HepG2 (cell line): ENCODE data around the gene ADAM10. TPM values are rescaled to one million over a fixed set of nuclear protein-coding genes. Genes with fewer than 3 reads are reported as not detected.

Experiments used
- AGO2 ChIP-seq: fragments of 200-400 bp; formaldehyde crosslinking; optimal IDR thresholded peaks from 2 replicates; pipeline ENCODE3; 2017; ENCODE audit warnings: mild to moderate bottlenecking, low read depth, low read length, moderate library complexity
- CBFB ChIP-seq: sonication (generic); formaldehyde crosslinking; IDR thresholded peaks from 2 replicates; pipeline ENCODE4 v1.4.0; 2020; ENCODE audit warnings: missing genetic modification reagents
- CCAR2 ChIP-seq: fragments of 200-400 bp; formaldehyde crosslinking; optimal IDR thresholded peaks from 2 replicates; pipeline ENCODE3; 2018; ENCODE audit warnings: low read depth, mild to moderate bottlenecking, low read length, moderate library complexity
- EP300 ChIP-seq, 3 experiments: sonication (generic) in 1 of 3; formaldehyde crosslinking in 1 of 3; IDR thresholded peaks; 2 replicates each; pipeline versions ENCODE4 v1.5.1 to v1.6.1; 2011 to 2020; ENCODE audit warnings: low read depth in 2 of 3, low read length in 2 of 3, borderline replicate concordance in 1 of 3, improper control_type of control experiment in 1 of 3, mild to moderate bottlenecking in 1 of 3, missing genetic modification reagents in 1 of 3, moderate library complexity in 1 of 3
- GLI4 ChIP-seq: sonication (generic); formaldehyde crosslinking; IDR thresholded peaks from 2 replicates; pipeline ENCODE4 v1.5.1; 2020; ENCODE audit warnings: missing genetic modification reagents, mild to moderate bottlenecking, moderate library complexity, borderline replicate concordance
- HNRNPLL ChIP-seq: fragments of 200-400 bp; formaldehyde crosslinking; IDR thresholded peaks from 2 replicates; pipeline ENCODE4 v1.6.1; 2017; ENCODE audit warnings: mild to moderate bottlenecking, low read depth, low read length; ENCODE audit not compliant: poor library complexity, severe bottlenecking
- HOXA9 ChIP-seq: sonication (generic); formaldehyde crosslinking; IDR thresholded peaks from 2 replicates; pipeline ENCODE4 v1.8.1; 2022; ENCODE audit warnings: missing genetic modification reagents, mild to moderate bottlenecking, moderate library complexity, borderline replicate concordance
- KAT8 ChIP-seq: IDR thresholded peaks from 2 replicates; pipeline ENCODE4 v1.6.1; 2016; ENCODE audit warnings: missing genetic modification reagents, missing compliant biosample characterization
- KLF13 ChIP-seq: sonication (generic); formaldehyde crosslinking; IDR thresholded peaks from 2 replicates; pipeline ENCODE4 v1.4.0; 2020; ENCODE audit warnings: mild to moderate bottlenecking, missing genetic modification reagents
- MYNN ChIP-seq: sonication (generic); formaldehyde crosslinking; IDR thresholded peaks from 2 replicates; pipeline ENCODE4 v1.4.0; 2020; ENCODE audit warnings: mild to moderate bottlenecking, low read depth, missing genetic modification reagents
- NFYB ChIP-seq: sonication (generic); formaldehyde crosslinking; IDR thresholded peaks from 2 replicates; pipeline ENCODE4 v1.4.0; 2020; ENCODE audit warnings: missing genetic modification reagents
- NPAS2 ChIP-seq: sonication (generic); formaldehyde crosslinking; IDR thresholded peaks from 2 replicates; pipeline ENCODE4 v1.8.0; 2022; ENCODE audit warnings: mild to moderate bottlenecking, missing genetic modification reagents, borderline replicate concordance
- ZNF235 ChIP-seq: sonication (generic); formaldehyde crosslinking; IDR thresholded peaks from 2 replicates; pipeline ENCODE4 v1.8.1; 2023; ENCODE audit warnings: mild to moderate bottlenecking, missing genetic modification reagents, borderline replicate concordance
- polyA plus RNA-seq, 8 experiments: library from polyadenylated mRNA; depleted of rRNA in 3 of 8; stranded (reverse) in 7 of 8; unstranded in 1 of 8; fragments of >200 nt; fragmentation: Illumina TruSeq in 4 of 8; extraction: Trizol in 4 of 8; gene quantifications; 2 replicates each; pipeline versions ENCODE4 v1.2.1 to v1.2.3, GENCODE V29; 2011 to 2016; ENCODE audit warnings: low read depth in 4 of 8, missing spikeins in 1 of 8, mixed read lengths in 1 of 8; ENCODE audit not compliant: insufficient read depth in 1 of 8
- total RNA-seq, 5 experiments: library from RNA; depleted of rRNA; stranded (reverse); fragments of >200 nt; fragmentation: Illumina TruSeq; extraction: Trizol; gene quantifications; 2 replicates each; pipeline ENCODE4 v1.2.3, GENCODE V29; 2016; ENCODE audit warnings: low read depth in 1 of 5
- TF ChIP-seq, protein P1 (sequence below): sonication (generic); formaldehyde crosslinking; IDR thresholded peaks from 2 replicates; pipeline ENCODE4 v1.5.0; 2020; ENCODE audit warnings: mild to moderate bottlenecking, missing genetic modification reagents, borderline replicate concordance
- TF ChIP-seq, protein P2 (sequence below): sonication (generic); formaldehyde crosslinking; IDR thresholded peaks from 2 replicates; pipeline ENCODE4 v1.4.0; 2020; ENCODE audit warnings: mild to moderate bottlenecking, missing genetic modification reagents
- TF ChIP-seq, protein P3 (sequence below): sonication (generic); formaldehyde crosslinking; IDR thresholded peaks from 2 replicates; pipeline ENCODE4 v1.5.0; 2020; ENCODE audit warnings: missing genetic modification reagents
- TF ChIP-seq, protein P4 (sequence below): sonication (generic); formaldehyde crosslinking; IDR thresholded peaks from 2 replicates; pipeline ENCODE4 v1.5.1; 2020; ENCODE audit warnings: missing genetic modification reagents, mild to moderate bottlenecking, borderline replicate concordance

The ADAM10 gene
- total and polyA plus RNA-seq, 2 of the 13 experiments (the other 11 are each of a cell fraction or from before 2014, with no cell fraction given), result 92.7 to 125 TPM

DNA sequence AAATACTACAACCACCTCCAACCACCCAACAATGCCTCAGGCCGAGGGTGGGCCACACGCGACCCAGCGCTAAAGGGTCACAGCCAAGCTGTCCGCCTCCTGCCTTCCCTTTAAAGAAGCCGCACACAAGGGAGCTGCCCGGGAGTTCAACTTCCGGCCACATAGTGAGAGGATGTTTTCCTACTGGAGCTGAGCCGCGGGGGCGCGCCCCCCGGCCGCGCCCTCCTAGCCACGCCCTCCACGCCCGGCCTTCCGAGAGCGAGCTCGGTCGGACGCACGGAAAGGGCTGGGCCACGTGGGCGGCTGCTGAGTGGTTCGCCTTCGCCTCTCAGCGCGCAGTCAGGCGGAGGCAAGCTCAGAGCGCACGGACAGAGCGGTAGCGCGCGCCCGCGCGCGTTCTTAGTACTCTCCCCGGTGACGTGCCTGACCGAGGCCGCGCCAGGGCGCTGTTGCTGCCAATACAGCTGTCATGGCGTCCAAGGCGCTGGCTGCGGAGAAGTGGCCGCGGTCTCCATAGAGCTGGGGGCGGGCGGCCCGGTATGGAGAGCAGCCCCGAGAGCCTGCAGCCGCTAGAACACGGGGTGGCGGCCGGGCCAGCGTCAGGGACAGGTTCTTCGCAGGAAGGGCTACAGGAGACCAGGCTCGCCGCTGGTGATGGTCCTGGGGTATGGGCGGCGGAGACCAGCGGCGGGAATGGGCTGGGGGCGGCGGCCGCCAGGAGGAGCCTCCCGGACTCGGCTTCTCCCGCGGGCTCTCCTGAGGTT is 21.5 kb upstream of the ADAM10 start, which contains the start of gene MINDY2 (continued):
- TF ChIP-seq, protein P1, sequence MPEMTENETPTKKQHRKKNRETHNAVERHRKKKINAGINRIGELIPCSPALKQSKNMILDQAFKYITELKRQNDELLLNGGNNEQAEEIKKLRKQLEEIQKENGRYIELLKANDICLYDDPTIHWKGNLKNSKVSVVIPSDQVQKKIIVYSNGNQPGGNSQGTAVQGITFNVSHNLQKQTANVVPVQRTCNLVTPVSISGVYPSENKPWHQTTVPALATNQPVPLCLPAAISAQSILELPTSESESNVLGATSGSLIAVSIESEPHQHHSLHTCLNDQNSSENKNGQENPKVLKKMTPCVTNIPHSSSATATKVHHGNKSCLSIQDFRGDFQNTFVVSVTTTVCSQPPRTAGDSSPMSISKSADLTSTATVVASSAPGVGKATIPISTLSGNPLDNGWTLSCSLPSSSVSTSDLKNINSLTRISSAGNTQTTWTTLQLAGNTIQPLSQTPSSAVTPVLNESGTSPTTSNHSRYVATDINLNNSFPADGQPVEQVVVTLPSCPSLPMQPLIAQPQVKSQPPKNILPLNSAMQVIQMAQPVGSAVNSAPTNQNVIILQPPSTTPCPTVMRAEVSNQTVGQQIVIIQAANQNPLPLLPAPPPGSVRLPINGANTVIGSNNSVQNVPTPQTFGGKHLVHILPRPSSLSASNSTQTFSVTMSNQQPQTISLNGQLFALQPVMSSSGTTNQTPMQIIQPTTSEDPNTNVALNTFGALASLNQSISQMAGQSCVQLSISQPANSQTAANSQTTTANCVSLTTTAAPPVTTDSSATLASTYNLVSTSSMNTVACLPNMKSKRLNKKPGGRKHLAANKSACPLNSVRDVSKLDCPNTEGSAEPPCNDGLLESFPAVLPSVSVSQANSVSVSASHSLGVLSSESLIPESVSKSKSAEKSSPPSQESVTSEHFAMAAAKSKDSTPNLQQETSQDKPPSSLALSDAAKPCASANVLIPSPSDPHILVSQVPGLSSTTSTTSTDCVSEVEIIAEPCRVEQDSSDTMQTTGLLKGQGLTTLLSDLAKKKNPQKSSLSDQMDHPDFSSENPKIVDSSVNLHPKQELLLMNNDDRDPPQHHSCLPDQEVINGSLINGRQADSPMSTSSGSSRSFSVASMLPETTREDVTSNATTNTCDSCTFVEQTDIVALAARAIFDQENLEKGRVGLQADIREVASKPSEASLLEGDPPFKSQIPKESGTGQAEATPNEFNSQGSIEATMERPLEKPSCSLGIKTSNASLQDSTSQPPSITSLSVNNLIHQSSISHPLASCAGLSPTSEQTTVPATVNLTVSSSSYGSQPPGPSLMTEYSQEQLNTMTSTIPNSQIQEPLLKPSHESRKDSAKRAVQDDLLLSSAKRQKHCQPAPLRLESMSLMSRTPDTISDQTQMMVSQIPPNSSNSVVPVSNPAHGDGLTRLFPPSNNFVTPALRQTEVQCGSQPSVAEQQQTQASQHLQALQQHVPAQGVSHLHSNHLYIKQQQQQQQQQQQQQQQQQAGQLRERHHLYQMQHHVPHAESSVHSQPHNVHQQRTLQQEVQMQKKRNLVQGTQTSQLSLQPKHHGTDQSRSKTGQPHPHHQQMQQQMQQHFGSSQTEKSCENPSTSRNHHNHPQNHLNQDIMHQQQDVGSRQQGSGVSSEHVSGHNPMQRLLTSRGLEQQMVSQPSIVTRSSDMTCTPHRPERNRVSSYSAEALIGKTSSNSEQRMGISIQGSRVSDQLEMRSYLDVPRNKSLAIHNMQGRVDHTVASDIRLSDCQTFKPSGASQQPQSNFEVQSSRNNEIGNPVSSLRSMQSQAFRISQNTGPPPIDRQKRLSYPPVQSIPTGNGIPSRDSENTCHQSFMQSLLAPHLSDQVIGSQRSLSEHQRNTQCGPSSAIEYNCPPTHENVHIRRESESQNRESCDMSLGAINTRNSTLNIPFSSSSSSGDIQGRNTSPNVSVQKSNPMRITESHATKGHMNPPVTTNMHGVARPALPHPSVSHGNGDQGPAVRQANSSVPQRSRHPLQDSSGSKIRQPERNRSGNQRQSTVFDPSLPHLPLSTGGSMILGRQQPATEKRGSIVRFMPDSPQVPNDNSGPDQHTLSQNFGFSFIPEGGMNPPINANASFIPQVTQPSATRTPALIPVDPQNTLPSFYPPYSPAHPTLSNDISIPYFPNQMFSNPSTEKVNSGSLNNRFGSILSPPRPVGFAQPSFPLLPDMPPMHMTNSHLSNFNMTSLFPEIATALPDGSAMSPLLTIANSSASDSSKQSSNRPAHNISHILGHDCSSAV (CRISPR knock-in tag), result no peak
- TF ChIP-seq CBFB (CRISPR knock-in tag) (no peak; the same call in 1 of the 2 replicates), KLF13 (no peak), GLI4 (CRISPR knock-in tag) (no peak), MYNN (no peak), HOXA9 (no peak; the same call in 1 of the 2 replicates), AGO2 (peak; percentile 75), KAT8 (CRISPR knock-in tag) (peak; percentile 85), ZNF235 (CRISPR knock-in tag) (no peak), NPAS2 (CRISPR knock-in tag) (no peak), CCAR2 (no peak), NFYB (CRISPR knock-in tag) (peak; percentile 70; the same call in 1 of the 2 replicates), EP300 (IDR thresholded peaks at IDR 0.05; ENCODE audit: low read depth in 2 of 2, low read length in 2 of 2) (peak in 1 of 2 experiments; percentile 41; a peak in 1 of 4 replicates), EP300 (CRISPR knock-in tag; IDR thresholded peaks at IDR 0.05; ENCODE audit: borderline replicate concordance) (no peak), HNRNPLL (peak; percentile 94)
- TF ChIP-seq, protein P2, sequence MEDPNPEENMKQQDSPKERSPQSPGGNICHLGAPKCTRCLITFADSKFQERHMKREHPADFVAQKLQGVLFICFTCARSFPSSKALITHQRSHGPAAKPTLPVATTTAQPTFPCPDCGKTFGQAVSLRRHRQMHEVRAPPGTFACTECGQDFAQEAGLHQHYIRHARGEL (CRISPR knock-in tag), result no peak
- TF ChIP-seq, protein P3, sequence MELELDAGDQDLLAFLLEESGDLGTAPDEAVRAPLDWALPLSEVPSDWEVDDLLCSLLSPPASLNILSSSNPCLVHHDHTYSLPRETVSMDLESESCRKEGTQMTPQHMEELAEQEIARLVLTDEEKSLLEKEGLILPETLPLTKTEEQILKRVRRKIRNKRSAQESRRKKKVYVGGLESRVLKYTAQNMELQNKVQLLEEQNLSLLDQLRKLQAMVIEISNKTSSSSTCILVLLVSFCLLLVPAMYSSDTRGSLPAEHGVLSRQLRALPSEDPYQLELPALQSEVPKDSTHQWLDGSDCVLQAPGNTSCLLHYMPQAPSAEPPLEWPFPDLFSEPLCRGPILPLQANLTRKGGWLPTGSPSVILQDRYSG (CRISPR knock-in tag), result 0 out of 2 replicates have a peak, but pooled peaks have one; percentile 49
- TF ChIP-seq, protein P4, sequence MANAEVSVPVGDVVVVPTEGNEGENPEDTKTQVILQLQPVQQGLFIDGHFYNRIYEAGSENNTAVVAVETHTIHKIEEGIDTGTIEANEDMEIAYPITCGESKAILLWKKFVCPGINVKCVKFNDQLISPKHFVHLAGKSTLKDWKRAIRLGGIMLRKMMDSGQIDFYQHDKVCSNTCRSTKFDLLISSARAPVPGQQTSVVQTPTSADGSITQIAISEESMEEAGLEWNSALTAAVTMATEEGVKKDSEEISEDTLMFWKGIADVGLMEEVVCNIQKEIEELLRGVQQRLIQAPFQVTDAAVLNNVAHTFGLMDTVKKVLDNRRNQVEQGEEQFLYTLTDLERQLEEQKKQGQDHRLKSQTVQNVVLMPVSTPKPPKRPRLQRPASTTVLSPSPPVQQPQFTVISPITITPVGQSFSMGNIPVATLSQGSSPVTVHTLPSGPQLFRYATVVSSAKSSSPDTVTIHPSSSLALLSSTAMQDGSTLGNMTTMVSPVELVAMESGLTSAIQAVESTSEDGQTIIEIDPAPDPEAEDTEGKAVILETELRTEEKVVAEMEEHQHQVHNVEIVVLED, result peak; percentile 95
